ENCODE measurements around the gene GEMIN5. TPM values are rescaled to one million over a fixed set of nuclear protein-coding genes. Genes with fewer than 3 reads are reported as not detected.
"Not testable (repeated sequence)": the region's sequence is repeated elsewhere in the genome, so short reads cannot be mapped to it uniquely, and the experiment has no call there.

The GEMIN5 gene
- total and polyA plus RNA-seq, 2 of the 4 experiments (the other 2 are of a cell fraction), result 9.0 to 31.5 TPM

GRCh38 chr5:154940375-154940771 lies 2.4 kb upstream of the GEMIN5 start (continued):
- no peak for TF ChIP-seq RFX5 (IDR thresholded peaks at IDR 0.05; ENCODE audit: low read depth, low read length)

DNA sequence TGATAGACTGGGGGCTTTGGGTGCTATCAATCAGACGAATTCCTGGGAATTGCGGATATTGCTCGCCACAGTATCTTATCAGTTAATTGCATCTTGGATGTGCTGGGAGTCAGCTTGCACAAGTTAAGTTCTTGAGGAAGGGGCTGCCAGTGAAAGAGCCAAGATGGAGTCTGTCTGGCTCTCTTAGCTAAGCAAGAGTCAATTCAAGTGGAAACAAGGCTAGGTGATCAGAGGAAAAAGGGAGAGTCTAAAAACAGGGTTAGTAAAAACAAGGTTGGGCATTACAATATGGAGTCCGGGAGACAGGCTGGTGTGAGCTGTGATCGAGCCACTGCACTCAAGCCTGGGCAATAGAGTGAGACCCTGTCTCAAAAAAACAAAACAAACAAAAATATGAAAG lies 1.4 kb upstream of the GEMIN5 start:
- in situ Hi-C loops (cut with MboI; ENCODE audit: low sequenced_read_pairs); H3K27me3 ChIP-seq (ENCODE audit: control insufficient read depth, insufficient read depth, low read length); BruUV-seq (replicated peaks); H3K9ac ChIP-seq (ENCODE audit: low read depth, low read length); DNase-seq; H3K9me1 ChIP-seq (ENCODE audit: insufficient read depth, low read length); H3K56ac ChIP-seq (ENCODE audit: extremely low read depth, insufficient read depth, low read length); H4K8ac ChIP-seq (ENCODE audit: low read depth in 2 of 2, low read length in 2 of 2); POLR2A ChIA-PET (ENCODE audit: unreplicated experiment); H3K18ac ChIP-seq (ENCODE audit: low read depth, low read length); H3K27ac ChIP-seq (ENCODE audit: insufficient read depth, low read length); H4K91ac ChIP-seq (ENCODE audit: insufficient read depth, low read depth, low read length); H2BK120ac ChIP-seq (ENCODE audit: low read depth, low read length); H4K20me1 ChIP-seq (ENCODE audit: insufficient read depth, low read length); H3K9me3 ChIP-seq (ENCODE audit: control insufficient read depth, insufficient read depth, low read length); H2AFZ ChIP-seq (replicated peaks; ENCODE audit: low read length, poor library complexity); H2AK5ac ChIP-seq (ENCODE audit: low read depth, low read length); H3K4me3 ChIP-seq (ENCODE audit: insufficient read depth, low read depth, low read length); H3K23ac ChIP-seq (ENCODE audit: low read depth, low read length); H3K36me3 ChIP-seq (ENCODE audit: control insufficient read depth, insufficient read depth, low read length); H3K14ac ChIP-seq (replicated peaks; ENCODE audit: low read depth, low read length); H3K4ac ChIP-seq (ENCODE audit: low read depth, low read length); H2BK20ac ChIP-seq (ENCODE audit: low read depth, low read length); H2BK15ac ChIP-seq (ENCODE audit: low read depth, low read length); H2BK5ac ChIP-seq (ENCODE audit: low read depth, low read length, poor library complexity, severe bottlenecking); H3K4me1 ChIP-seq (ENCODE audit: control insufficient read depth, insufficient read depth, low read length); H2AK9ac ChIP-seq (replicated peaks; ENCODE audit: low read depth, low read length, poor library complexity); H4K5ac ChIP-seq (ENCODE audit: low read depth, low read length); H3K4me2 ChIP-seq (ENCODE audit: low read depth, low read length); ATAC-seq (ENCODE audit: low read depth); dilution Hi-C loops (cut with HindIII; ENCODE audit: low sequenced_read_pairs, unreplicated experiment): not testable (repeated sequence)
- intact Hi-C loops (cut with micrococcal nuclease), result loop anchor here (5.0 kb wide), 2 partner anchors 82 to 492 kb away; partner anchors contain the start of genes CNOT8 and SAP30L
- peaks cover 8 to 30% of the 10 kb centered on the region in 2 experiments for H3K79me1 ChIP-seq (ENCODE audit: low read depth in 1 of 2, low read length in 2 of 2)
- CTCF ChIA-PET, result interaction anchor here (0.6 kb wide), 1 partner anchor 111 kb away, joined by 4 read pairs; no protein-coding TSS in a partner anchor
- WGBS, 2 experiments (ENCODE audit: extremely low coverage in 2 of 2, insufficient read length in 1 of 2), result 89% methylated on average over 3 of the region's 5 CpGs; no CpG with 5 or more reads in 1 of the 2 experiments

Data from IMR-90 (cell line).